ENCODE results near the gene HPX. TPM values are rescaled to one million over a fixed set of nuclear protein-coding genes. Genes with fewer than 3 reads are reported as not detected.
A peak's percentile ranks its signal among the peaks of the same experiment; 100 is the strongest.

HPX gene
- total and polyA plus RNA-seq, 4 experiments from 2014 or later = 0.83 to 1.3 TPM; not detected in 2

DNA sequence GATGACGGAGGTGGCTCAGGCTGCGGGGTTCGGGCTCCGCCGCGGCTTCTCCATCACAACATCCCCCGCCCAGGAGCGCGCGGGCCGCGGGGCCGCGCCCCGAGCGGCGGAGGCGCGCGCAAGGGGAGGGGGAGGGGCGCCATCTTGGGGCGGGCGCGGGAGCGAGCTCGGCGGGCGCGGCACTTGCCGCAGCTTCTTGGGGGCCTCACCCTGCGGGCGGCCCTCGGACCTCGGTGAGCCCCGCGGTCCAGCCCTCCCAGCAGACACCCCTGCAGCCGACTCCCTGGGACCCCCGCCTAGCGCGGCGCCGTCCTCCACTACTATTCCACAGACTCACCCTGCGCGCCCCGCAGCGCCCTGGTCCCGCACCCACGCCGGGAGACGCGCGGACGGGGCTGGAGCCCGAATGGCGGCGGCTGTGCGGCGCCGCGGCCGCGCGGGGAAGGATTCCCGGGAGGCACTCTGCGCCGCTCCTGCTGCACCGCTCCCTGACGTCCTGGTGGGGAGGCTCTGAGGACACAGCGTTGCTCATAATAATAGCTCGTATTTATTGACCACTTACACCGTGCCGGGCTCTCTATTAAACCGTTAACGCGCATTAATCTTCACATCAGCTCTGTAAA is 21.7 kb downstream of the HPX start, which contains the start of gene APBB1:
Gene APBB1 (minus strand): TSS at position 86 of the 623 bp plus-strand sequence. CDS start 7,747 bp downstream, outside the sequence.
- Mint-ChIP-seq H3K27ac (peak within 1 kb of the TSS; percentile 74 to 90 (median 84)), H3K27me3 (peaks cover 6 to 15% of the 10 kb centered on the region in 2 donors), H3K4me1 (peaks cover 5 to 12% (median 8%) of the 10 kb centered on the region in 4 donors), H3K36me3 (no peaks in the 10 kb centered on the region), H3K9me3 (no peaks in the 10 kb centered on the region), H3K4me3 (peak within 1 kb of the TSS in 6 of 8 donors; percentile 81 to 89 (median 86))
- ChIA-PET POLR2A (ENCODE audit: partially characterized antibody) (interaction anchor here (0.8 to 16.3 kb wide), 18 partner anchors 8 to 264 kb away, joined by 3 to 503 read pairs (median 4); partner anchors contain the start of genes ARFIP2, FHIP1B, MRPL17 and SMPD1), CTCF (ENCODE audit: partially characterized antibody) (interaction anchor here (1.0 to 4.7 kb wide), 10 partner anchors 11 to 42 kb away, joined by 3 to 40 read pairs (median 8); partner anchors contain the start of genes HPX and SMPD1)
- Histone ChIP-seq H3K4me1 (ENCODE audit: insufficient read depth, low read length) (peaks cover 50% of the 10 kb centered on the region), H3K9me3 (ENCODE audit: control insufficient read depth in 1 of 2, low read length in 2 of 2) (no peaks in the 10 kb centered on the region), H3K27me3 (ENCODE audit: insufficient read depth, low read length) (no peaks in the 10 kb centered on the region), H3K4me3 (ENCODE audit: low read length in 2 of 2) (peak within 1 kb of the TSS; percentile 43 to 74), H3K27ac (ENCODE audit: low read depth, low read length) (peak within 1 kb of the TSS; percentile 73), H3K36me3 (ENCODE audit: insufficient read depth, low read length) (no peaks in the 10 kb centered on the region)
- peak; percentile 67 to 81 (median 79) for DNase-seq
- intact Hi-C loops (cut with micrococcal nuclease) = loop anchor here (1.0 to 10.0 kb wide), 6 partner anchors 17 to 196 kb away; partner anchors contain the start of genes ARFIP2, SMPD1, TAF10 and TIMM10B

DNA sequence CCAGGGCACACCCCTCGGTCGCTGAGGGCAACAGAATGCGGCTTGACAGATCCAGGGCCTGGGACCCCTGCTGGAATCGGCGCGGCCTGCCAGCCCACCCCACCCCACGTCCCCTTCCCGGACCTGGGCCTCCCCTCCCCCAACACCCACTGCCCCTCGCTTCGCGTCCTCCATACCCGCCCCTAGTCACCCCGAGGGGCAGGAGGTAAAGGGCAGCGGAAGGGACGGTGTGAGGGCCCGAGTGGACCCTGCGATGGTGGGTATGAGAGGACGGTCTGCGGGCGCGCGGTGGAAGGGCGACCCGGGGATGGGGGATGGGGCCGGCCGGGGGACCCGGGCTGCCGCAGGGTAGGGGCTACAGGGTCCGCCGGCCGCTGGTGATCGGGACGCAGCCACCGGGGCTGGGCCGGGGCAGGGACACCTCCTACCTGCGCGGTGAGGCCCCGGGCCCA is 22.2 kb downstream of the HPX start:
- ChIA-PET POLR2A (ENCODE audit: partially characterized antibody) (interaction anchor here (1.0 to 16.3 kb wide), 15 partner anchors 8 to 193 kb away, joined by 3 to 503 read pairs (median 7); partner anchors contain the start of genes ARFIP2, FHIP1B, SMPD1 and TAF10), CTCF (ENCODE audit: partially characterized antibody) (interaction anchor here (0.9 to 4.7 kb wide), 11 partner anchors 12 to 45 kb away, joined by 3 to 40 read pairs (median 6); partner anchors contain the start of genes HPX and SMPD1)
- Mint-ChIP-seq H3K9me3 (no peaks in the 10 kb centered on the region), H3K36me3 (no peaks in the 10 kb centered on the region), H3K4me3 (peak overlapping the region in 1 of 8 donors; percentile 17), H3K4me1 (peaks cover 5 to 12% (median 8%) of the 10 kb centered on the region in 4 donors), H3K27ac (peak overlapping the region in 1 of 7 donors; percentile 18), H3K27me3 (peaks cover 6 to 11% of the 10 kb centered on the region in 2 donors)
- Histone ChIP-seq H3K4me1 (ENCODE audit: insufficient read depth, low read length) (peaks cover 55% of the 10 kb centered on the region), H3K4me3 (ENCODE audit: low read length in 2 of 2) (peak overlapping the region; percentile 43 to 74), H3K27me3 (ENCODE audit: insufficient read depth, low read length) (no peaks in the 10 kb centered on the region), H3K9me3 (ENCODE audit: control insufficient read depth in 1 of 2, low read length in 2 of 2) (no peaks in the 10 kb centered on the region), H3K36me3 (ENCODE audit: insufficient read depth, low read length) (no peaks in the 10 kb centered on the region), H3K27ac (ENCODE audit: low read depth, low read length) (peak overlapping the region; percentile 73)
- DNase-seq = peak in 1 of 5 donors; percentile 58
- intact Hi-C loops (cut with micrococcal nuclease) = loop anchor here (1.0 to 10.0 kb wide), 6 partner anchors 16 to 196 kb away; partner anchors contain the start of genes ARFIP2, SMPD1, TAF10 and TIMM10B

DNA sequence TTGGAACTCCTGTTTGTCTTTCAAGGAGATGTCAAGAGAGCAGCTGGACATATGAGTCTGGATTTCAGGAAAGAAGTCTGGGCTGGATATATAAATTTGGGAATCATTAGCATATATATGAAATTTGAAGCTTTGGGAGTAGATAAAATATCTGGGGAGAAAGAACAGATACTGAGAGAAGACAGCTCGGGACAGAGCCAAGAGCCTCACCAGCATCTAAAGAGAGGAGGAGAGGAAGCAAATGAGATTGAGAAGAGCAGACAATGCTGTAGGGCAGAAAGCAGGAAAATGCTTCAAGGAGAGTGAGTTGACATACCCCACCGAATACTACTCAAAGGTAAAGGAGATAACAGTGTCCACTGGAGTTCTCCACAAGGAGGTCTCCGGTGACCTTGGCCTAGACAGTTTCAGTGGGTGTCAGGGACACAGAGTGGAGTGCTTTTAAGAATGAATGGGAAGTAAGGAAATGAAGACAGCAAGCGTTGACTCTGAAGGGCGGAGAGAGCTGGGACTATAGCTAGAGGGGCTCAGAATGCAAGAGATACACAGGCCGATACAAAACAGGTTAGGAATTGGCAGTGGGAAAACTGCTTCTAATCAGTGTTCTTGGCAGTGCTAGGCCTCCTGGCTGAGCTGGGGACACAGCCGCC is 22.8 kb downstream of the HPX start:
- H3K4me1 ChIP-seq (ENCODE audit: insufficient read depth, low read length) = peaks cover 61% of the 10 kb centered on the region
- no peaks in the 10 kb centered on the region for H3K27me3 ChIP-seq (ENCODE audit: insufficient read depth, low read length)
- Mint-ChIP-seq H3K27me3 (peaks cover 6 to 10% of the 10 kb centered on the region in 2 donors), H3K9me3 (no peaks in the 10 kb centered on the region), H3K27ac (no peak overlapping the region), H3K4me3 (no peak overlapping the region), H3K36me3 (peaks cover 0 to 2% of the 10 kb centered on the region in 2 donors), H3K4me1 (peaks cover 9 to 12% (median 9%) of the 10 kb centered on the region in 4 donors)
- peak overlapping the region; percentile 73 for H3K27ac ChIP-seq (ENCODE audit: low read depth, low read length)
- ChIA-PET POLR2A (ENCODE audit: partially characterized antibody) (interaction anchor here (1.1 to 16.3 kb wide), 9 partner anchors 8 to 265 kb away, joined by 3 to 503 read pairs (median 7); partner anchors contain the start of genes ARFIP2, FHIP1B, SMPD1 and TIMM10B), CTCF (ENCODE audit: partially characterized antibody) (interaction anchor here (0.9 to 4.7 kb wide), 11 partner anchors 11 to 195 kb away, joined by 3 to 40 read pairs (median 5); partner anchors contain the start of genes HPX and SMPD1)
- H3K9me3 ChIP-seq (ENCODE audit: control insufficient read depth in 1 of 2, low read length in 2 of 2) = no peaks in the 10 kb centered on the region
- no peaks in the 10 kb centered on the region for H3K36me3 ChIP-seq (ENCODE audit: insufficient read depth, low read length)
- no peak for DNase-seq
- intact Hi-C loops (cut with micrococcal nuclease) = loop anchor here (2.0 to 10.0 kb wide), 3 partner anchors 21 to 197 kb away; partner anchors contain the start of genes ARFIP2, TAF10, TIMM10B and TPP1
- H3K4me3 ChIP-seq (ENCODE audit: low read length in 2 of 2) = peak overlapping the region; percentile 43 to 74

DNA sequence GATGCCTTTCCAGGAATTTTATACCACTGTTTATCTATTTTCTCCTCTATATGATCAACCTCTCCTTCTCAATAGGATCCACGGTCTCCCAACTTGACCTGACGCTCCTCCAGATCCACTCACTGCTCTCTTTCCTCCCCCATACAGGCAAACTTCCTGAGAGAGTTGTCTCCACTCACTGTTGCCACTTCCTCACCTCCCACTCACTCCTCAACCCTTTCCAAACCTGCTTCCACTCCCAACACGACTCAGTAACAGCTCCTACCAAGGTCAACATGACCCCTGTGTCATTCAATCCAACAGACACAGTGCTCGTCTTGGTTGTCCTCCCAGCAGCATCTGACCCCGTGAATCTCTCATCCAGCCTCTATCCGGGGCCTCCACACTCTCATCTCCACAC is 25.0 kb downstream of the HPX start:
- Histone ChIP-seq H3K4me3 (ENCODE audit: low read length in 2 of 2) (no peak overlapping the region), H3K36me3 (ENCODE audit: insufficient read depth, low read length) (peaks cover 4% of the 10 kb centered on the region), H3K27ac (ENCODE audit: low read depth, low read length) (peak overlapping the region; percentile 1), H3K27me3 (ENCODE audit: insufficient read depth, low read length) (no peaks in the 10 kb centered on the region), H3K9me3 (ENCODE audit: control insufficient read depth in 1 of 2, low read length in 2 of 2) (no peaks in the 10 kb centered on the region), H3K4me1 (ENCODE audit: insufficient read depth, low read length) (peaks cover 71% of the 10 kb centered on the region)
- Mint-ChIP-seq H3K27me3 (peaks cover 1% of the 10 kb centered on the region in 2 donors), H3K36me3 (peaks cover 0 to 3% of the 10 kb centered on the region in 2 donors), H3K27ac (no peak overlapping the region), H3K4me3 (no peak overlapping the region), H3K4me1 (peaks cover 11 to 18% (median 17%) of the 10 kb centered on the region in 4 donors), H3K9me3 (no peaks in the 10 kb centered on the region)
- ChIA-PET POLR2A (ENCODE audit: partially characterized antibody) (interaction anchor here (16.3 kb wide), 1 partner anchor 19 kb away, joined by 503 read pairs; the partner anchor contains the start of gene SMPD1), CTCF (ENCODE audit: partially characterized antibody) (interaction anchor here (1.5 to 4.7 kb wide), 5 partner anchors 13 to 64 kb away, joined by 4 to 40 read pairs (median 22); partner anchors contain the start of genes HPX and SMPD1)
- DNase-seq = no peak
- intact Hi-C loops (cut with micrococcal nuclease) = loop anchor here (10.0 kb wide), 1 partner anchor 199 kb away; the partner anchor contains the start of genes TAF10 and TPP1

DNA sequence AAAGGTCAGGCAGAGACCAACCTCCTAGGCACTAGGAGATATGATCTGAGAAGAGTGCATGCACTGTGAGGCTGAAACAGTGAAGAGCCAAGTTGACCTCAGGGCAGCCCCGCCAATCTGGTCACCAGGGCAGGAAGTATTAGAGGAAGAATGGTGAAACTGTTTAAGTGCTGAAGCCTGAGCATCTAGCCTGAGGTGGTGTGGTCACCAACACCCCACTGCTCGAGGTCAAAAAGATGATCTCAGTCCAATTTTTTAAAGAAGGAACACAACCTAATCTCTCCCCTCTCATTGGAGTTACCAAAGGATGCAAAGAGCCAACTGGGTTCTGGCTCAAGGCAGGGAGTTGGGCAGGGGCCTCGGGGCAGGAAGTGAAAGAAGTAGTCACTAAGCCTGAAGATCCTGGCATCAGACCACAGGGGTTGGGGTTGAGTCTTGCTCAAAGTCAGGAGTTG is 25.9 kb downstream of the HPX start:
- peaks cover 13% of the 10 kb centered on the region for H3K36me3 ChIP-seq (ENCODE audit: insufficient read depth, low read length)
- H3K4me3 ChIP-seq (ENCODE audit: low read length in 2 of 2) = no peak overlapping the region
- peaks cover 13 to 20% (median 17%) of the 10 kb centered on the region in 4 donors for H3K4me1 Mint-ChIP-seq
- peaks cover 4 to 8% of the 10 kb centered on the region in 2 donors for H3K36me3 Mint-ChIP-seq
- no peak overlapping the region for H3K4me3 Mint-ChIP-seq
- CTCF ChIA-PET (ENCODE audit: partially characterized antibody) = interaction anchor here (1.9 to 2.5 kb wide), 4 partner anchors 12 to 36 kb away, joined by 6 to 21 read pairs (median 17); no protein-coding TSS in a partner anchor
- H3K27ac Mint-ChIP-seq = no peak overlapping the region
- H3K27ac ChIP-seq (ENCODE audit: low read depth, low read length) = peak overlapping the region; percentile 13
- no peaks in the 10 kb centered on the region for H3K27me3 ChIP-seq (ENCODE audit: insufficient read depth, low read length)
- POLR2A ChIA-PET (ENCODE audit: partially characterized antibody) = interaction anchor here (1.5 to 16.3 kb wide), 2 partner anchors 19 to 36 kb away, joined by 11 to 503 read pairs; partner anchors contain the start of gene SMPD1
- intact Hi-C loops (cut with micrococcal nuclease) = loop anchor here (10.0 kb wide), 1 partner anchor 200 kb away; the partner anchor contains the start of genes TAF10 and TPP1
- no peaks in the 10 kb centered on the region for H3K9me3 ChIP-seq (ENCODE audit: control insufficient read depth in 1 of 2, low read length in 2 of 2)
- H3K27me3 Mint-ChIP-seq = no peaks in the 10 kb centered on the region
- peaks cover 75% of the 10 kb centered on the region for H3K4me1 ChIP-seq (ENCODE audit: insufficient read depth, low read length)
- H3K9me3 Mint-ChIP-seq = no peaks in the 10 kb centered on the region
- DNase-seq = no peak

DNA sequence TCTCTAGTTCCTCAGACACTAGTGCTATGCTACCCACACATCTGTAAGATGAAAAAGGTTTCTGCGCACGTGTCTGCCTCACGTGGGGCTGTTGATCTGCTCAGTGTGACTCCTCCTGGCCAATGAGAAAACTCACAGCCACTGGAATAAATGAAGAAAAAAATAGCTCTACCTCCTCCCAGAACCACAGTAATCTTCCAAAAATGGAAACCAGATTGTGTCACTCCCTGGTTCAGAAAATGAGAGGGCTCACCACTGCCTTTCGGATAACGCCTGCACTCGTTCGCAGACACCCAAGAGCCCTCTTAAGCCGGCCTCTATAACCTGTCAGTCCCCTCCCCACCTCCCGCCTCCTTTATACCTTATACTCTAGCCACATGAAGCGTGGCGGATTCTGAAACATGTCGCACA is 27.0 kb downstream of the HPX start:
- no peaks in the 10 kb centered on the region for H3K9me3 Mint-ChIP-seq
- POLR2A ChIA-PET (ENCODE audit: partially characterized antibody) = interaction anchor here (0.5 to 16.3 kb wide), 7 partner anchors 10 to 330 kb away, joined by 3 to 503 read pairs (median 5); partner anchors contain the start of genes ARFIP2, SMPD1 and TIMM10B
- peak overlapping the region in 1 of 2 donors; percentile 18 for H3K4me3 ChIP-seq (ENCODE audit: low read length in 2 of 2)
- H3K9me3 ChIP-seq (ENCODE audit: control insufficient read depth in 1 of 2, low read length in 2 of 2) = no peaks in the 10 kb centered on the region
- no peak overlapping the region for H3K4me3 Mint-ChIP-seq
- peaks cover 6 to 18% of the 10 kb centered on the region in 2 donors for H3K36me3 Mint-ChIP-seq
- peaks cover 17 to 21% (median 20%) of the 10 kb centered on the region in 4 donors for H3K4me1 Mint-ChIP-seq
- intact Hi-C loops (cut with micrococcal nuclease) = loop anchor here (1.0 to 10.0 kb wide), 3 partner anchors 11 to 201 kb away; partner anchors contain the start of genes SMPD1, TAF10 and TPP1
- peak; percentile 66 to 82 (median 73) for DNase-seq
- no peaks in the 10 kb centered on the region for H3K27me3 Mint-ChIP-seq
- no peak overlapping the region for H3K27ac Mint-ChIP-seq
- H3K4me1 ChIP-seq (ENCODE audit: insufficient read depth, low read length) = peaks cover 71% of the 10 kb centered on the region
- CTCF ChIA-PET (ENCODE audit: partially characterized antibody) = interaction anchor here (0.8 to 2.5 kb wide), 10 partner anchors 11 to 333 kb away, joined by 3 to 21 read pairs (median 6); partner anchors contain the start of gene HPX
- peak overlapping the region; percentile 13 for H3K27ac ChIP-seq (ENCODE audit: low read depth, low read length)
- H3K36me3 ChIP-seq (ENCODE audit: insufficient read depth, low read length) = peaks cover 17% of the 10 kb centered on the region
- no peaks in the 10 kb centered on the region for H3K27me3 ChIP-seq (ENCODE audit: insufficient read depth, low read length)

Measured in CD4-positive, alpha-beta memory T cell (primary cell).